Measurements from ENCODE around the gene CLDN10.

The CLDN10 gene

GRCh38 chr13:95608640-95609323 lies 56.3 kb downstream of the CLDN10 start:
- TF ChIP-seq CTCF (conservative IDR thresholded peaks at IDR 0.05) (no peak), ZFX (IDR thresholded peaks at IDR 0.05) (no peak)
- no peak overlapping the region for H3K27ac ChIP-seq

GRCh38 chr13:95614641-95615245 lies 62.2 kb downstream of the CLDN10 start:
- H3K27ac ChIP-seq, result peak overlapping the region; percentile 49; the same call in 1 of the 2 replicates
- TF ChIP-seq CTCF (conservative IDR thresholded peaks at IDR 0.05), result peak; percentile 30
- TF ChIP-seq ZFX (IDR thresholded peaks at IDR 0.05), result no peak

GRCh38 chr13:95615539-95615938 lies 63.0 kb downstream of the CLDN10 start:
- peak overlapping the region; percentile 49 for H3K27ac ChIP-seq
- TF ChIP-seq ZFX (IDR thresholded peaks at IDR 0.05) (no peak), CTCF (conservative IDR thresholded peaks at IDR 0.05) (no peak)

GRCh38 chr13:95620030-95620824 lies 67.7 kb downstream of the CLDN10 start:
- peak overlapping the region; percentile 80 for H3K27ac ChIP-seq
- TF ChIP-seq CTCF (conservative IDR thresholded peaks at IDR 0.05) (no peak), ZFX (IDR thresholded peaks at IDR 0.05) (no peak)

- H3K27ac ChIP-seq, result peak overlapping the region; percentile 80
- no peak for TF ChIP-seq ZFX (IDR thresholded peaks at IDR 0.05)
- TF ChIP-seq CTCF (conservative IDR thresholded peaks at IDR 0.05), result no peak
Observed at GRCh38 chr13:95620825-95621498, 68.4 kb downstream of the CLDN10 start.

GRCh38 chr13:95623141-95623540 lies 70.6 kb downstream of the CLDN10 start:
- no peak for TF ChIP-seq CTCF (conservative IDR thresholded peaks at IDR 0.05)
- no peak for TF ChIP-seq ZFX (IDR thresholded peaks at IDR 0.05)
- H3K27ac ChIP-seq, result no peak overlapping the region

Data from C4-2B (cell line).